Parietal lobe (tissue), 1 donor: ENCODE measurements around the gene DYNC2I2. TPM values are rescaled to one million over a fixed set of nuclear protein-coding genes. Genes with fewer than 3 reads are reported as not detected.

Experiments
- total RNA-seq: library from RNA; depleted of rRNA; stranded (reverse); fragments of >200 nt; gene quantifications from one replicate; pipeline ENCODE4 v1.2.3, GENCODE V29; 2014

Gene DYNC2I2
- total RNA-seq = 31.3 TPM

GRCh38 chr9:128656416-128657343, at the start of gene DYNC2I2:
Gene DYNC2I2 (minus strand): TSS chr9:128656847. CDS start chr9:128656726, 121 bp downstream.

DNA sequence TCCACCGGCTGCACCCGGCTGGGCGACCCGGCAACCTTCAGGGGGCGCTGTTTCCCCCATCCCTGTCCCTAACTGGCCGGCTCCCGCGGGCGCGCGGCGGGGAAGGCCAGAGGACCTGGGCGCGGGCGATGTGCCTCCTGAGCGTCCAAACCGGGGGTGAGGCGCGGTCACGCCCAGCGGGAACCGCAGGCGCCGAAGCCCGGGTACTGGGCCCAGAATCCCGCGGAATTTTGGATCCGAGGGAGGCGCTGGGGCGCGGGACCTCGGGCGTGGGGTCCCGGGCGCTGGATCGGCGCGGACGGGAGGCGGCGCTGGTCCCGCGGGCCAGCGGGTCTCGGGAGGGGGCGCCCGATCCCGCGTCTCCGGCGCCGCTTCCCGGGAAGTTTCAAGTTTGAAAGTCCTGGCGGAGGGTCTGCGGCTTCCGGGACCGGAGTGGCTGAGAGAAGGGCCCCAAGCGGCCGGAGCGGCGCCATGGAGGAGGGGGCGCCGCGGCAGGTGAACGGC, 45.9 kb upstream of the DYNC2I2 start, which contains the start of gene PKN3:
TSS of gene PKN3 (plus strand) at position 59 of the 504 bp plus-strand sequence. CDS start at position 472, 413 bp downstream.

DNA sequence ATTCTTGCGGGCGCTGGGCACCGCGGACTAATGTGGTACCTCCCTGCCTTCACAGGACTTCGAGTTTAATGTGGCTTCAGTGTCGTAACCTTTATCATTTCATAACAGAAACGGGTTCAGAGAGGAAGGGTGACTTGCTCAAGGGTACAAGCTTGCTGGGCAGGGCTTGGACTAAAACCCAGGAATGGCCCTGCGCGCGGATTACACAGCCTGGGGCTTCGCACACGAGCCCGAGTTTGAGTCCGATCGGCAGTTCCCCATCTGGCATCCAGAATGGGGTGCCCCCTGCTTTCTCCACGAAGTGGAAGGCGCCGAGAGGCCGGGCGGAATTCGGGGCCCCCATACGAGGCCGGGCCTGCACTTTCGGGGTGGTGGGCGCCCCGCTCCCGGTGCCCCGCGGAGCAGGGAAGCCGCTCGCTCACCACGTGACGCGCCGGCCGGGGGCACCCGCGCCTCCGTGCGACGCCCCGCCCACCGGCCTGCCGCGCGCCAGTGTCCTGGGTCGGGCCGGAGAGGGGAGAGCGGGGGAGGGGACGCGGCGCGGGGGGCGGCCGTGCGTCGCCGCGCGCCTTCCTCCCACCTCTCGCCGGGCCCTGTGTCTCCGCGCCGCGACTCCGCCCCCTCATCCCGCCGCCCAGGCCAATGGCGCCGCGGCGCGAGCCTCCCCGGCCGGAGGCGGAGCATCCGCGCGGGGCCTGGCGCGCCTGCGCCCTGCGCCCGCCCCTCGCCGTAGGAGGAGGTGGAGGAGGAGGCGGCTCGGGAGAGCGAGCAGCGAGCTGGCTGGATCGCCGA, 32.0 kb upstream of the DYNC2I2 start, which contains the start of gene SET:
TSS of gene SET (plus strand) at position 722 of the 792 bp plus-strand sequence. CDS start 361 bp downstream, outside the sequence.

Other genes with a start within 250 kb of the DYNC2I2 start
- gene CERCAM, start 236.0 kb downstream of the DYNC2I2 start, total RNA-seq = 27.2 TPM
- gene ODF2, start 200.8 kb downstream of the DYNC2I2 start, total RNA-seq = 30.4 TPM
- 23.8 TPM for gene GLE1, start 152.1 kb downstream of the DYNC2I2 start, total RNA-seq
- 1,743 TPM for gene SPTAN1, start 104.3 kb downstream of the DYNC2I2 start, total RNA-seq
- gene SET, start 32.4 kb upstream of the DYNC2I2 start, total RNA-seq = 408 TPM
- gene PKN3, start 45.7 kb upstream of the DYNC2I2 start, total RNA-seq = 1.6 TPM
- gene ZDHHC12, start 67.3 kb upstream of the DYNC2I2 start, total RNA-seq = 3.1 TPM
- gene ZER1, start 115.1 kb upstream of the DYNC2I2 start, total RNA-seq = 39.1 TPM
- gene TBC1D13, start 130.4 kb upstream of the DYNC2I2 start, total RNA-seq = 11.3 TPM
- 18.5 TPM for gene ENDOG, start 161.7 kb upstream of the DYNC2I2 start, total RNA-seq
- 23.8 TPM for gene SPOUT1, start 172.9 kb upstream of the DYNC2I2 start, total RNA-seq
- gene KYAT1, start 225.1 kb upstream of the DYNC2I2 start, total RNA-seq = 10.6 TPM
- 25.7 TPM for gene LRRC8A, start 225.3 kb upstream of the DYNC2I2 start, total RNA-seq